Activated T-cell treated with anti-CD3 and anti-CD28 coated beads for 48 hours (primary cell): ENCODE data around the gene TINAGL1.

ENCODE experiments used
- DNase-seq: peaks from one replicate; pipeline ENCODE4 v3.0.0-alpha.2; 2020; ENCODE audit warnings: low read depth

TINAGL1 gene

GRCh38 chr1:31627301-31627929 is 51.1 kb downstream of the TINAGL1 start:
- DNase-seq = no peak

- no peak for DNase-seq
Observed at GRCh38 chr1:31627930-31628559, 51.7 kb downstream of the TINAGL1 start.

- DNase-seq = no peak
Observed at GRCh38 chr1:31628931-31629556, 52.7 kb downstream of the TINAGL1 start.

GRCh38 chr1:31632649-31633048 is 56.3 kb downstream of the TINAGL1 start:
- no peak for DNase-seq

GRCh38 chr1:31633117-31633516 is 56.8 kb downstream of the TINAGL1 start:
- no peak for DNase-seq
